NCI-H1092 (cell line): Measurements from ENCODE around the gene EXOC6B.

Experiments
- DNase-seq: peaks from one replicate; lab custom pipeline; 2025; lab: John Stamatoyannopoulos, UW

Gene EXOC6B

DNA sequence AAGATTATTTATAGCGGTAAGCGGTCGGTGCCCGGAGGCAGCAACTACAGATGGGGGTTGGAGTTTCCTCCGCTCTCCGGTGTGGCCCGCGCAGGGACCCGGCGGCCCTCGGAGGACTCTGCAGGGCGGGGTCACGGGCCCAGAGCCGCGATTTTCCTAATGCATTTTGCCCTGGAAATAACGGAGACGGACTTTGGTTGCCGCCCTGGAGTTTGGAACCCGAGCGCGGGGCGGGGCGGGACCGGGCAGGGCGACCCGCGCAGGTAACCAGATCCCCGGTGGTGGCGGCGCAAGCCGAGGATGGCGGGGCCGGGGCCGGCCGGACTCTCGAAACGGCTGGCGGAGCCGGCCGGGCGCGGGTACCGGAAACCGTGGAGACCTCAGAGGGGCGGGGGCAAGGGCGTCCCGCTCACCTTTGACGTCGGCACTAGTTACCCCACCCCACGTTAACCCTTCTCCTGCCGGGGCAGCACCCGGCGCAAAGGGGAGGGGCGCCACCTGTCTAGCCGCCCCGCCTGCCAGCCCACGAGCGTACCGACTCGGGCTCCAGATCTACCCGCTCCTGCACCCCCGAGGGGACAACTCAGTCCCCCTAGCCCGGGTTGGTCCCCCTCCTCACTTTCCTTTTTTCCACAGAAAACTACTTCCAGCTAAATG, 681.1 kb downstream of the EXOC6B start:
- DNase-seq: no peak

DNA sequence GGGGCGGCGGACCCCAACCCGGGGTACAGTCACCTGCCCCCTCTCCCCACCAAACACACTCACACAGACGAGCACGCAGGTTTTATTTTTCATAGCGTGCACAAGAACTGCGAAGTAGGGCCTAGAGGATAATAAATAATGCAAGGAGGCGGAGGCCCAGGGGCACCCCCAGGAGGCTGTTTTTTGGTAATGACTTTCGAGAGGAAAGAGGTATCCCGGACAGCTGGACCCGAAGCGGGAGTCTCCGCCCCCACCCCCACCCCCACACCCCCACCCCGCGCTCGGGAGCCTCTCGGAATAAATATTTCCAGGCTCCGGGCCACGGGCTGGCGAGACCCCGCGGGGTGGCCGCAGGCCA, 681.6 kb downstream of the EXOC6B start:
- DNase-seq: no peak

DNA sequence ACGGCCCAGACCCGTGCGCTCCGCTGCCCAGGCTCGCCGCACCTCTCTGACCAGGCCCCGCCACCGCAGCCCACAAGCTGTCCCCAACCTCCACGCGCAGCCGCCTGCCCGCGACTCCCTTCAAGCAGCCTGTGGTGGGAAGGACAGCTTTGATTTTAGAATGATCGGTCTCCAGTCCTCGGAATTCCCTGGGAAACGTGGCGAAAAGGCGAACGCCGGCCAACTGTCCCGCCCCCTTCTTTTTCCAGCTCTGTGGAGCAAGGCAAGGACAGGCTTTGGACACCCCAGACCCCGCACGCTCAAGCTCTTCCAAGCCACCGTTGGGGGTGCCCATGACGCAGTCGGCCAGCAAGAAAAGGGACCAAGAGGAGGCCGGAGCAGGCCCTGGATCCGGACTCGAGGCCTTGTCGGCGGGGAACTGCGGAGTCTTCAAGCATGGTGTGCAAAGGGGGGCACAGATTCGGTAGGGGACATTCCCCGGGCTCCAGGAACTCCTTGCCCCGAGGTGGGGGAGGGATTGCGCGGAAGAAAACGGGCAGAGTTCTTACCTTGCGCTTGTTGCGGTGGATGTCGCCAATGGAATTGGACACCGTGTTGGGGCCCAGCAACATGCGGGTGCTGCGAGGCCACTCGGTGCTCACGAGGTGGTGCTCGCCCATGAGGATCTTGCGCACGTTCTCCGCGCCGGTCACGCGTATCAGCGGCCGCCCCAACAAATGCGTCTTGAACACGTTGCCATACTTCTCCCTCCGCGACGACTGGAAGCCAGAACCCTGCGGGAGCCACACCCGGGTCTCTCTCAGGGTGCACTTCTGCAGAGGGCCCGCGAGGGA, 682.2 kb downstream of the EXOC6B start:
- no peak for DNase-seq

DNA sequence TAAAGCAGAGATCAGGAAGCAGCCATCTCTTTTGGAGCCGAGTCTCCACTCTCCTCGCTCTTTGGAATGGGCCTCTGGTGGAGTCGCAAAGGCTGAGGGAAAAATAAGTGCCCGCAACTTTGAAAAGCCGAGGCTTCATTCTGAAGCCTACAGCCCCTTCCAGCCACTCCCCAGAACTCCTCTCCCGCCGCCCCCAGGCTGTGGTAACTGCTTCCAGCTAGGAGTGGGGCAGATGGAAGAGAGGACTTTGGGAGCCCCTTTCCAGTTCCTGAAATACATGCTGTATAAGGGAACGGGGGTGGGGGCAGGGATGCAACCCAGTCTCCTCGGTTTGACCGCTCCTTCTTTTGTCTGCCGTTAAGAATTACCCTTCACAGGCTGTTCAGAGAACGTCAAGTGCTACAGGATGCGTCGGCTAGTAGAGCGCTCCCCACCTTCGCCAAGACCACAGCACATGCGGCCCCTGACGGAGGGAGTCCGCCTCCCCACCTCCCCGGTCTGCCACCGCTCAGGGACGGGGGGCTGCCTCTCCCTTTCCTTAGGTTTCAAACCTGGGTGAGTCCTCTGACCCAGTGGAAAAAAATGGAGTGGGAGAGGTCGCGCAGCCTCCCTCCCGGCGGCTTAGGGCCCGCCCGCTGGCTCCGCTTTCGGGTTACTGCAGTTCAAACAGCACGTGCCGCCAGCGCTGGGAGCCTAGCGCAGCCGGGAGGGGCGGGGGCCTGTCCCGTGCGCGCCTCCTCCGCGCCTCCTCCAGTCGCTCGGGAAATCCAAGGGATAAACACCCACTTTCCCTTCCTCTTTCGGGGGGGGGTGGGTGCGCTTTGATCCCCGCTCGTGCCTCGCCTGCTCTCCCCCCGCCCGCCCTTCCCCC, 683.0 kb downstream of the EXOC6B start:
- DNase-seq: no peak

DNA sequence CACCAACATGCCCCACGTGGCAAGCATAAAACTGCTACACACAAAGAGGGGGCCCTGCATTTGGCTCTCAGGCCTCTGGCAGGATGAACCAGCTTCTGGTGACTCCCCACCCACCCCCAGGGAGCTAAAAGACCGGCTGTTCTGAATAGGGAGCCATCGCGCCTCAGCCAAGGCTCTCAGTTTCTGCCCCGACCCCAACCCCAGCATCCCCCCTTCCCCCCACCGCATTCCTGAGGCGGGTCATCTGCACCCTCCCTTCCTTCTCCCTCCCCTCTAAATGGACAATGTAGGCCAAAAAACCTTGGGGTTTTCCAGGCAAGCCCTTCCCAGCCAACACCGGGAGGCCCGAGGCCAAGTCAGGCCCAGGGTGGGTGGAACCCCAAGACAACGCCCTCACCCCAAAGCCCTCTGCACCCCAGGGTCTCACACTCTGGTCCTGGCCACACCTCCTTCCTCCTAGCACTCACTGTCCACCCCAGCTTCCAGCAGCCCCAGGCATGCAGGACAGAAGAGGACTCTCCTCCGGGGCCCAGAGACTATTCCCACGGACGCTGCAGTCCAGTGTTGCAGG, 683.9 kb downstream of the EXOC6B start:
- no peak for DNase-seq

DNA sequence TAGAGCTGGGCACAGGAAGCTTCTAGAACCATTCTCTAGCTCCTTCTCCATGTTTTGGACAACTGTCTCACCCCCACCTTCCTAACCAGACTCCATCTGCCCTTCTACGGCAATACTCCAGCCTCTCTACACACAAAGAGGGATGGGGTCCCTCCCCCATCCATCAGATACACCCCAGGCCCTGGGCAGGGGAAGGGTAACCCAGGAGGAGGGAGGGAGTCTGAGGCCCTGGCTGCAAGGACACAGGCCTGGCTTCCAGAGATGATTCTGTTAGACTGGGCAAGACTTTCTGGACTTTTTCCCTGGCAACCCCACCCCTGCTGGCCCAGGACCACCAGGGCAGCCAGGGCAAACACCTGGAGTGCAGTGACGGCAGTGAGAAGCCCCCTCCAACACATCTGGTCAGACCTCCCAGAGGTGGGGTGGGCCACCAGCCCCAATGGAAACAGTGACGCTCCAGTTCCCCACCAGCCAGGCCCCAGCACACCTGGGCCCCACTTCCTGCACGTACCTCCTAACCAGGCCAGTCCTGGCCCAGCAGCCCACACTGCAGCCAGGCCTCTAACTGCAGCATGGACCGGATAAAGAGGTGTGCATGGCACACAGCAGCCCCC, 684.7 kb downstream of the EXOC6B start:
- no peak for DNase-seq

DNA sequence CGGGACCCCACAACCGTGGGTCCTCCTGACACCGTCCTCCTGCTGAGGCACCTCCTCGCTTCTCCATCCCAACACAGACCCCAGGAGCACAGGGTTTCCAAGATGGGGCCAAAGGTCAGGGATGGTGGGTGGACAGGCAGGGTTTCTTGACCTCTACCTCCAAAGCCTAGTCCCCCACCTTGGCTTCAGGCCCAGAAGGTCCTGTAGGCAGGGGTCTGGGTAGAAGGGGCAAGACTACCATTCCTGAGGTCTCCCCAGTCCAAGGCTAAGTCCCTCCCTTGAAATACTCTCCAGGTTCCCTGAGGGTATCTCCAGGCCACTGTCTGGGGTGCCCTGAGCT, 685.2 kb downstream of the EXOC6B start:
- DNase-seq: no peak

DNA sequence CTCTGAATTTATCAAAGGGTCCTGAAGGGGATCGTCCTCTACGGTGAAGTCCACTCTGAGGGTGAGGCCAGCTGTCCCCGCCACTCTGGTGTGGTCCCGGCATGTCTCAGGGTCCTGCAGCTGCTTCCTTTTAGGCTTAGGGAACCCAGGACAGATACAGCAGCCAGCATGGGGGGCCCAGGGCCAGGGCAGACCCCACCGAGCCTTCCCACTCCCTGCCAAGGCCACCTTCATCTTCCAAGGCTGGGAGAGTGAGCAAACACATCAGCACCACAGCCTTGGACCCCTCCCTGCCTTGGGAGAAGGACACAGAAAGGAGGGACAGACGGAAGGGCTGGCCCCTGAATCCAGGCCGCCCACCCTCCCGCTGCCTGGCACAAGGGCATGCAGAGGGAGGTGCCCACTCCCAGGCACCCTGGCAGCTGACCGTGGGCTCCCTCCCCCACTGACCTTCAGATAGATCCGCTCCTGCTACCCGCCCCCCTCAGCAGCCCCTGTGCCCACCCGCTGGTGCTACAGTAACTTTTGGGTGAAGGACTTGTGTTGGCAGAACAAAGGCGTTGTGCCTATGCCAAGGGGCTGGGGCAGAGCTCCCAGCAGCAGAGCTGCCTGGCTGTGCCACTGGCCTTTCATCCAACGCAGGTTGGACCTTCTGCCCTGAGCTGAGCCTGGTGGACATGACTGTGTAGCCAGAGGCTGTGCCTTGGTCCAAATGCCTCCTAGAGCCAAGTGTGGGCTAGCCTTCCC, 685.8 kb downstream of the EXOC6B start:
- DNase-seq: no peak

DNA sequence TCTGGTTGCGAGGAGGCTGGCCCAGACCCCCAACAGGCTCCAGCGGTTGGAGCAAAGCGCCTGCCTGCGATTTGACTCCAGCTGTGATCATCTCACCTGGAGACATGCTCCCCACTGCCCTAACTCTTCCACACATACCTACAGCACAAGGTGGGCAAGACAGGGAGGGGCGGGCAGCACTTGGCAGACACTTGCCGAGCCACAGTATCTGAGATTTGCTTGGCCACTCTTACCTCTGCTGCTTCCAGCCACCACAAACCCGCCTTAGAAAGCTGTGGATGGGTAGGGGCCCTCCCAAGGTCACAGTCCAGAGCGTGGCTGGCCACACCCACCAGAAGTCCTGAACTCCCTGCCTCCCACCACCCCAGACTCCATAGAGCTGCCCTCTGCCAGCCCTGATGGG, 686.4 kb downstream of the EXOC6B start:
- DNase-seq: no peak

DNA sequence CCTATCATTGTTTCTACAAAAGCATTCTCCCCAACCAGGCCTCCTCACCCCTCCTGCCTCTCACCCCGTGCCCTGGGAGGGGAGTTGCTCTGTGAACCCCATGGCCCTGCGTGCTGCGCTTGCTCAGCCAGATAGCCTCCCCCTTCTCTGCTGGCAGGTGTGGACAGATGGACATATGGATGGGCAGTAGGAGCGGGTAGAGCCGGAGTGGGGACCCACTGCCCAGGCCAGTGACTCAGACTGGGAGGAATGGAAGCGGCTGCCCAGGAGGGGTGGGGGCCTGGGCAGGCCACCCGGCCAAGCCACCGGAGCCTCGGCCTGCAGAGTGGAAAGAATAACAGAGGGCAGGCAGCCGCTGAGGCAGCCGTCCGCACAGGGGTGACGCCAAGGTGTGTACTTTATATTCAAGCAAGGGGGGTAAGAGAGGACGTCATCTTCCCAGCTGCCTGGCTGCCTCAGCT, 686.9 kb downstream of the EXOC6B start:
- no peak for DNase-seq

DNA sequence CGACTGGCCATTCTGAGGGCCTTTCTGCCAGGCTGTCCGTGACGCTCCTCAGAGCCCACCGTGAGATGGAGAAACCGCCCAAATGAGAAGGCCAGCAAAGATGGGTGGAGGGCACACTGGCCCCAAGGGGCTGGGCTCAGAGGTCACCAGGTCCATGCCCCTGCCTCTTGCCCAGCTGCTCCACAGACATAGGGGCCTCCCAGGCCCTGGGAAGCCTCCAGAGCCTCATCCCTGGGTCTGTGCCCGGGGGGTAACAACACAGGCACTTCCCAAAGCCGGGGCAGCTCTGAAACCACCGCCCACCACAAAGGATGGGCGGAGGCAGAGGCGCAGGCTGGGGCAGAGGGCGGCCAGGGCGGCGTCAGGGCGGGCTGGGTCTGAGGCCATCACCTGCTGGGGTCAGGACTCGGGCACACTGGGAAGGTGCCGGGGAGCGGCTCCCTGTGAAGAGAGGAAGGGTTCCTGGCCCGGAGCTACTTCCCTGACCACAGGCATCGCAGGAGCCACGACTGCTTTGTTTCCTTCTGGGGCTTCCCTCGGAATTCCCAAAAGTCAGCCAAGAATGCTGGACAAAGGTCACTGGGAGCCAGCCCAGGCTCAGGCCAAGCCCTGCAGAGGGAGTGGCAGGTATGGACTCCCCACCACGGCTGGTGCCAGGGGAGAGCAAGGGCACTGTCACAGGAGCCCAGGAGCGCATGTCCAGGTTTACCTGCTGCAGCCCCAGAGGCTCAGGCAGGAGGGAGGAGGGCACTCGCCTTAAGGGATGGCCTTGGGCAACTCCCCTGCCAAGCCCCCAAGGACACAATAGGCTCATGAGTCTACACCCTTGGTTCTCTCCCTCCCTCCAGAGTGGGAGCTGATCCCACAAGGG, 687.6 kb downstream of the EXOC6B start:
- no peak for DNase-seq

DNA sequence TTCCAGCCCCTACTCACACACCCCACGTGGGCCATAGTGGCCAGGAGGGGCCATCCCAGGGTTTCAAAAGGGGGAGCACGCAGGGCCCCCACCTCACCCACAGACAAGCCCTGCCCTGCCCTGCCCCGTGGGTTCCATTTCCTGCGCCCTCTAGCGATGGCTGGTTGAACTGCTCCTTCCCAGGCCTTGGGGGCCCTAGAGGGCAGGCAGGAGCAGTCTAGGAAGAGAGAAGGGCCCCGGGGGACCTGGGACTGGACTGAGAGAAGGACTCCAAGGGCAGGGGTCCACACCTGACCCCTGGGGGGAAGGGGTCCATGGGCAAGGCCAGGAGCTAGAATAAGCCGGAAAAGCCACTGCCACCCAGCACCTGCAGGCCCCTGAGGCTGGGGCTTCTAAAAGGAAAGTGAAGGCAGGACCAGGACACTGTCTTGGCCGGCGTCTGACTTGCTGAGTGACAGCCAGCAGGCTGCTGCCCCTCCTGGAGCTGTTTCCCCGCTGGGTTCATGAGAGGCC, 688.3 kb downstream of the EXOC6B start:
- peak; percentile 34 for DNase-seq

DNA sequence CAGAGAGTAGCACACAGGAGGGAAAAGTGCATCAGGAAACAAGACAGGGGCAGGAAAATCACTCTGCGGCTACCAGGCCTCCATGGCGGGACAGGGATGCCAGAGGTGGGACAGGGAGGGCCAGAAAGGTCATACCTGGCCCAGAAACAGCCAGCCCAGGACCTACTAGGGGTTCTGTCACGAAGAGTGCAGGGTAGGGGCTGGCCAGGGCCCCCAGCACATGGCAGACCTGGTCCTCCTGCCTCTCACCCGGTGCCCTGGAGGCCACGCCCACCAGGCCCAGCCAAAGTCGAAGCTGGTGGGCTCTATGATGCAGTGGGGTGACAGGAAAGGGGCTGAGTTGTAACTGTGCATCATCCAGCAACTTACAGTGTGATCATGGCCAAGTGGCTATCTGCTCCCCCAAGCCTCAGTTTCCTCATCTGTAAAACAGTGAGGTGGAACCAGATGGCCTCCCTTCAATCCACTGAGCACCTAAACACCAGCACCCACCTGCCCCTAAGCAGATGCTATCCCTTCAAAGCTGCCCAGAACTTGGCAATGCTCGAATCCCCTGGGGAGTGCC, 688.8 kb downstream of the EXOC6B start:
- no peak for DNase-seq

DNA sequence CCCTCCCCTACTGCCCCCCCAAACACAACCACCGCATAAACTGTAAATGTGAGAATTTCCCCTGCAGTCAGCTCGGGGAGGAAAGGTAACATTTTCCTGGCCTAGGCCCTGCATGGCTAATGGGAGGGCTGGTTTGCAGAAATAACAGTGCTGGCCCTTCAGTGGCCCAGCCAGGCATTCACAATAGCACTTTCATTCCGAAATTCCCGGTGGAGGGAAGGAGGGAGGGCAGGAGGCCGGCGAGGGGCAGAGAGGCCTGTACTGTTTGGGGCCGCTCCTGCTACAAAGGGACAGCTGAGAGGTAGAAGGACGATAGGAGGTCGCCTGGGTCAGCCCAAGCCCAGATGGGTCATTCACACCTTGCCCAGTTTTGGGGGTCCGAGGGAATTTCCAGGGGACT, 689.5 kb downstream of the EXOC6B start:
- no peak for DNase-seq

DNA sequence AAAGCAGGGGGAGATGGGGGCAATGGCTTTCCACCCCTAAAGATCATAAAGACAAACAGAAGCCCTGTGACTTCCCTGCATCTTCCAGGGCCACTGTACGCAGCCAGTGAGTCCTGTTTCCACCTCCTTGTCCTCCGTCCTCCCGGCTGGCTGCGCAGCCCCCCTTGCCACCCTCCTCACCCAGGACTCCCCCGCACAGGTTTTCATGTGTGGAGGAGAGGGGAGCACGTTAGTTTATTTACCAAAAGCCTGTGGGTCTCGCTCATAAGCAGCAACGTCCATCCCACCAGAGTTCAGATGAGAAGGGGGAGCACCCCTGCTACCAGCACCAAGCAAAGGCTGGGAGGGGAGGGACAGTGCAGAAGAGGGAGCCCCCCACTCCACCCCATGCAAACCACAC, 689.9 kb downstream of the EXOC6B start:
- no peak for DNase-seq

DNA sequence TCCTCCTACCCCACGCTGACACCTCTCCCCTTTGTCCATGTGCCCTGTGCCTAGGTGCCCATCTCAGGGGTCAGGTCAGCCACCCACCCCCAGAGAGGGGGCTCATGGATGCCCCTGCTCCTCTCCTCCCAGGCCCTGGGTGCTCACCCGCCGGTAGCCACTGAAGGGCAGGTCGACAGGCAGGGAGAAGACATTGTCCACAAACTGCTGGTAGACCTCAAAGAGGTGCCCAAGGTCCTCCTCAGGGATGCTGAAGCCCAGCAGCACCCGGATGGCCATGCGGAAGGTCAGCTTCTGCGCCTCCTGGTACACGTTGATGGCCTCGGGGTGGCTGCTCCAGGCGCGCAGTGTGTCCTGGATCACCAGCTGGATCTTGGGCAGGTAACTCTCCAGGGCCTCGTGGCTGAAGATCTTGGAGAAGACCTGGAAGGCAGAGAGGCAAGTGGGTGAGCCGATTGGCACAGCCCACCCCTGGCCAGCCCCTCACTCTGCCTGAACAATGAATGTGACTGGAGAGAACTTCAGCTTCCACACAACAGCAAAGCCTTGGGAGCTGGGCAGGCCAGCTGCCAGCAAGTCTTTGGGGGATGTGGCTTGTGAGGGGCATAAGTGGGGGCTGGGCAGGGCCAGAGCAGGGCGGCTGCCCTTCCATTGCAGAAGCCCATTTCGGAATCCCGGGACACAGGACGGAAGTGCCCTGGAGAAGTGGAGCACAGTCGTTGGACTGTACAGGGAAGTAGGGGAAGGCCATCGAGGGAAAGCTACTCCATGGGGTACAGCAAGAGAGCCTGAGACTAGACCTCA, 690.6 kb downstream of the EXOC6B start:
- DNase-seq: no peak

DNA sequence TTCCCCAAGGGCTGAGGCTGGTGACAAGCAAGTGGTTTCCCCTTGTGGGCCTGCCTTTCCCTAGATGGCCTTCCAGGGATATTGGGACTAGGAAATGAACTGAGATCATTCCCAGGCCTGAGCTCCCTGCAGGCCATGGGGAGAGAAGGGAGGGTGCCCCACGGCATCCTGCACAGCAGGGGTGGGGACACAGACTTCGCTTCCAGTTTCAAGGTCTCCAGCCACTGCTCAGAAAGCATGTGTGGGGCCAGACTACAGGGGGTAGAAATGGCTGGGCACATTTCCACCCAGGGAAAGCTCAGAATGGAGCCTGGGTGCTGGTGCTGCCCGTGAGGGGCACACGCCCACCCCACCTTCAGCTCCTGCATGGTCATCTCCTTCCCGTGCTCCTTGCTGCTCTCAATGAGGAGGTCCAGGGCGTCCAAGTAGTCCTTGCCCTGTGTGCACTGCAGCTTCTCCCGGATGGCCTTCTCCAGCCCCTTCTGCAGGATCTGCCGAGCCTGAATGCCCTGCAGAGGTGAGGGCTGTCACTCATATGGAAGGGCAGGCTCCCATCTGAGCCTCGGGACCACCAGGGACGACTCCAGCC, 691.3 kb downstream of the EXOC6B start:
- DNase-seq: no peak

DNA sequence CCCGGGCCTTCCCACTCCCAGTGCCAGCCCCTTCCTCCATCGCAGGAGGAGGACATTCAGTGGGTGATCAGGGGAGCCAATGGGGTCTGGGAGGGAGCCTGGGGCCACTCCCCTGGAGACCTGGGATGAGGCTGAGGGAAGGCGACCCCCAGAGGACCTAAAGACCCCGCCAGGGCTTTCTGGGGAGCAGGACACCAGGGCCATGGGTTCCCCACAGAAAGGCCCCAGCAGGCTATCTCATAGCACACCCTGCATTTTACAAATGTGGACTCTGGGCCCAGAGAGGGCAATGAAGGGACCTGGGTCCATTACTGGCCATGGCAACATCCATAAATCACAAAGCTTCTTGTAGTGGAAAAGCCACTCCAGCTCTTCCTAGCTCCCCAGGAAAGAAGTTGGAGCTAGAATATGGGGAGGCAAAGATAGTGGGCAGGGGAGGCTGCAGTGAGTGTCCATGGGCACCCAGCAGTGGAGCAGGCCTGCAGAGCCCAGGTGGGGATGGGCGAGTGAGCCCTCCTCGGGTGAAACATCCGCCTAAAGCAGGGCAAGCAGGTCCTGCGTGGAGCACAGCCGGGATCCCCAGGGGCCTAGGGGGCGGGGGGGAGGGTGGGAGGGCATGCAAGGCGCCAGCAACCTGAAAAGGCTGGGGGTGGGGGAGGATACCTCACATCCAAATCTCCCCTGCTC, 692.0 kb downstream of the EXOC6B start:
- DNase-seq: no peak
